ENCODE measurements around the gene CDK7. TPM values are rescaled to one million over a fixed set of nuclear protein-coding genes. Genes with fewer than 3 reads are reported as not detected.

The CDK7 gene
- total and polyA plus RNA-seq, 9 of the 15 experiments (the other 6 are each of a cell fraction or from before 2014, with no cell fraction given), result 41.7 to 143 (median 65.3) TPM

GRCh38 chr5:69217548-69218526, 16.8 kb upstream of the CDK7 start (continued):
- TF ChIP-seq ZBTB40 (IDR thresholded peaks at IDR 0.05), result peak; percentile 45; the same call in 1 of the 2 replicates
- TF ChIP-seq ZBTB40 (CRISPR knock-in tag; IDR thresholded peaks at IDR 0.05), result no peak
- no peak for TF ChIP-seq USF2 (CRISPR knock-in tag; IDR thresholded peaks at IDR 0.05)
- peak; percentile 71 for TF ChIP-seq PKNOX1 (IDR thresholded peaks at IDR 0.05)
- peak; percentile 41; the same call in 1 of the 2 replicates for TF ChIP-seq GATAD2A (IDR thresholded peaks at IDR 0.05)
- no peak for TF ChIP-seq ZNF507 (tag; conservative IDR thresholded peaks at IDR 0.05)
- TF ChIP-seq POLR3A (IDR thresholded peaks at IDR 0.05; ENCODE audit: borderline replicate concordance, extremely low read depth, insufficient read depth, insufficient read length), result no peak
- peak; percentile 75 for TF ChIP-seq MBD2 (IDR thresholded peaks at IDR 0.05; ENCODE audit: borderline replicate concordance, low read depth)
- no peak for TF ChIP-seq CREB5 (CRISPR knock-in tag; IDR thresholded peaks at IDR 0.05)
- peak; percentile 77 for TF ChIP-seq NFRKB (IDR thresholded peaks at IDR 0.05; ENCODE audit: low read depth)
- no peak for TF ChIP-seq WHSC1 (IDR thresholded peaks at IDR 0.05; ENCODE audit: low read length)
- TF ChIP-seq SIRT6 (IDR thresholded peaks at IDR 0.05; ENCODE audit: low read depth, low read length), result no peak
- TF ChIP-seq LARP7 (IDR thresholded peaks at IDR 0.05), result peak; percentile 35; the same call in 1 of the 2 replicates
- no peak for TF ChIP-seq DNMT1 (IDR thresholded peaks at IDR 0.05)
- no peak for TF ChIP-seq ZNF134 (CRISPR knock-in tag; conservative IDR thresholded peaks at IDR 0.05)
- TF ChIP-seq ZNF347 (CRISPR knock-in tag; IDR thresholded peaks at IDR 0.05; ENCODE audit: low read depth), result no peak

All from K562 (cell line).